NT2/D1 (cell line): ENCODE measurements around the gene FUBP3.

ENCODE experiments used
- SUZ12 ChIP-seq: IDR thresholded peaks from 2 replicates; pipeline ENCODE4 v1.6.1; 2011; ENCODE audit not compliant: insufficient read length, insufficient read depth; ENCODE audit errors: extremely low read depth
- ZNF274 ChIP-seq: IDR thresholded peaks from 2 replicates; pipeline ENCODE4 v1.6.1; 2011; ENCODE audit warnings: mild to moderate bottlenecking, low read depth, low read length

GRCh38 chr9:130530938-130531337 is 48.4 kb upstream of the FUBP3 start:
- TF ChIP-seq SUZ12, result no peak
- no peak for TF ChIP-seq ZNF274
